Epithelial cell of esophagus (primary cell): ENCODE results near the gene CIDEB.

Experiments used
- DNase-seq: peaks from one replicate; pipeline ENCODE4 v3.0.0; 2010; ENCODE audit warnings: low read depth
- H3K4me3 ChIP-seq: 2 replicates; pipeline ENCODE4 v1.5.1; 2011; ENCODE audit warnings: mild to moderate bottlenecking, low read length, control low read depth
- TF ChIP-seq, protein P1 (sequence below): IDR thresholded peaks from 2 replicates; pipeline ENCODE4 v1.5.1; 2011; ENCODE audit warnings: low read depth, mild to moderate bottlenecking, low read length, control low read depth, inconsistent platforms; ENCODE audit not compliant: insufficient read depth; ENCODE audit errors: missing control alignments

Gene CIDEB

DNA sequence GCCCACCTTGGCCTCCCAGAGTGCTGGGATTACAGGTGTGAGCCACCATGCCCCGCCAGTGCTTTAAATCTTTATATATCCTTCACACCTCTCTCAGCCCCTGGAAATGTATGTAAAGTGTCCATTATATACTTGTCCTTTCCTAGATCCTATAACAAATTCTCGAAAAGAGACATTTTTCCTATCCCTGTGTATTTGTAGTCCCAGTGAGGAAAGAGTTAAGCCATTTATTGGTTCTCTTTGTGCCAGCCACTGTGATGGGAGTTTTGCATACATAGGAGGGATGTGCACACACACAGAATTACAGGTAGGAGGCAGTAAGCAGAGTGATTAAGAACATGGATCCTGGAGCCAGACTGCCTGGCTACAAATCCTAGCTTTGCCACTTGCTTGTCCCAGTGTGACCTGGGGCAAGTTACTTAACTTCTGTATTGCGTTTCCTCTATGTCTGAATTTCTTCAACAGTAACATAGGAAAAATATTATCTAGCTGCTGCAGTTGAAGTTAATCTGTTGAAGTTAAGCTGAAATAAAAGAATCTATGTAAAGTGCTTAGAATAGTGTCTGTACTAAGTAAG lies 34.3 kb downstream of the CIDEB start:
- TF ChIP-seq, protein P1, sequence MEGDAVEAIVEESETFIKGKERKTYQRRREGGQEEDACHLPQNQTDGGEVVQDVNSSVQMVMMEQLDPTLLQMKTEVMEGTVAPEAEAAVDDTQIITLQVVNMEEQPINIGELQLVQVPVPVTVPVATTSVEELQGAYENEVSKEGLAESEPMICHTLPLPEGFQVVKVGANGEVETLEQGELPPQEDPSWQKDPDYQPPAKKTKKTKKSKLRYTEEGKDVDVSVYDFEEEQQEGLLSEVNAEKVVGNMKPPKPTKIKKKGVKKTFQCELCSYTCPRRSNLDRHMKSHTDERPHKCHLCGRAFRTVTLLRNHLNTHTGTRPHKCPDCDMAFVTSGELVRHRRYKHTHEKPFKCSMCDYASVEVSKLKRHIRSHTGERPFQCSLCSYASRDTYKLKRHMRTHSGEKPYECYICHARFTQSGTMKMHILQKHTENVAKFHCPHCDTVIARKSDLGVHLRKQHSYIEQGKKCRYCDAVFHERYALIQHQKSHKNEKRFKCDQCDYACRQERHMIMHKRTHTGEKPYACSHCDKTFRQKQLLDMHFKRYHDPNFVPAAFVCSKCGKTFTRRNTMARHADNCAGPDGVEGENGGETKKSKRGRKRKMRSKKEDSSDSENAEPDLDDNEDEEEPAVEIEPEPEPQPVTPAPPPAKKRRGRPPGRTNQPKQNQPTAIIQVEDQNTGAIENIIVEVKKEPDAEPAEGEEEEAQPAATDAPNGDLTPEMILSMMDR: peak; percentile 54
- no peak overlapping the region for H3K4me3 ChIP-seq
- DNase-seq: peak; percentile 75

DNA sequence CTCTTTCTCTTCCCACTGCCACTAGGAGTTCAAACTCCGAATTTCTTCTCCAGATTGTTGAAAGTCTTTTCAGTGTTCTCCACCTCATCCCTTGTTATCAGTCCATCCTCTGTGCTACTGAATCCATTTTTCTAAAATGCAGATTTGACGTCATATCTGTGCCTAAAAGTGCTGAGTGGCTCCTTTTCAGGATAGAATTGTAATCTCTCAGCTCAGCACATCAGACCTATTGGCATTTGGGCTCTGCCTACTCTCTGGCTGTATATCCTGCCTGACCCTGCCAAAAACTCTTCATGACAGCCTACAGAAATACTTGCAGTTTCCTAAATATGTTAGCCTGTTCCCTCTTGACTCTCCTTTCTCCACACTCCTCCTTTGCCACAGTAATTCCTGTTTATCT lies 35.3 kb downstream of the CIDEB start:
- no peak for DNase-seq
- TF ChIP-seq, protein P1: no peak
- H3K4me3 ChIP-seq: no peak overlapping the region

DNA sequence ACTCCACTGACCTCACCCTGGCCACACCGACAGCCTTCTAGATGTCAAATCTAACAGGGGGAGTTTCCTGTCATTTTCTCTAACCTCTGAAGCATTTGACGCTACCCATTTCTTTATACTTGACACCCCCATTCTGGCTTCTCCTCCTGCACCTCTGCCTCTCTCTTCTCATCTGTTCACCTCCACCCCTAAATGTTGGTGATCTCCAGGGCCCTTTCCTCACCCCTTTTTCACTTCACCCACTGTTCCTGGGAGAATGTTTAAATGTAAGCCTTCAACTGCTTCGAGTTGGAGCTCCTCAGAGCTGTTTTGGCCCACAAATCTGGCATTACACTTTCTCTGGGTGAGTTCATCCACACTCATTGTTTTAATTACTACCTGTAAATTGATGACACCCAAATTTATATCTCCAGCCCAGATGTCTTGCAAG lies 35.9 kb downstream of the CIDEB start:
- TF ChIP-seq, protein P1: no peak
- peak overlapping the region; percentile 34 for H3K4me3 ChIP-seq
- DNase-seq: no peak

DNA sequence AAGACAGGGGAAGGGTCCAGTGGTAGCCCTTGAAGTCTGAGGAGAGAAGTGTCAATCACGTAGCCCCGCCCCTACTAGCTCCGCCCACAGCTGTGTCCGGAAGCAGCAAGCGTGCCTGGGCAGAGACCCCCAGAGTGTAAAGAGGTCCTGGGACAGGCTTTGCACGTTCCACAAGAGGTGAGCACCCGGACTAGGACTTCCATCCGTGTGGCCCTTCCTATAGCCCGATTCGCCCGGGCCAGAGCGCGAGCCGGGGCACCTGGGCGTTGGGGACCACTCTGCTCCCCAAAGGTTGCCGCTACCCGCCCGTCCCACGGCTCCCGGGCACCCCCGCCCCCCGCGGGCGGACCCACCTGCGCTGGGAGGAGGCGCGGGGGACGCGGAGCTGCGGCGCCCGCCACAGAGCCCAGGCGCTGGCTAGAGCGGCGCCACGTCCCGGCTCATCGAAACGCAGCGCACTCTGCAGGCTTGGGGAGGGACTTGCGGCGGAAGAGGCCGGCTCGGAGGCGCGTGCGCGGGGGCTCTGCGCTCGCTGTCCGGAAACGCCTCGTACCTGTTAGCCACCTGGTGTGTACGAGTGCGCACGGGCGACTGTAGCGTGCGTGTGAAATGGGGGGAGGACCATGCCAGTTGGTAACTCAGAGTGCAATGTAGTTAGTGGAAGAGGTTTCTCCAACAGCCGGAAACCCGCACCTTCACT lies 36.5 kb downstream of the CIDEB start, which contains the start of gene RABGGTA:
TSS of gene RABGGTA (minus strand) at position 464 of the 700 bp plus-strand sequence. CDS start 482 bp downstream, outside the sequence.
- TF ChIP-seq, protein P1: peak; percentile 59
- peak within 1 kb of the TSS; percentile 80 for H3K4me3 ChIP-seq

DNA sequence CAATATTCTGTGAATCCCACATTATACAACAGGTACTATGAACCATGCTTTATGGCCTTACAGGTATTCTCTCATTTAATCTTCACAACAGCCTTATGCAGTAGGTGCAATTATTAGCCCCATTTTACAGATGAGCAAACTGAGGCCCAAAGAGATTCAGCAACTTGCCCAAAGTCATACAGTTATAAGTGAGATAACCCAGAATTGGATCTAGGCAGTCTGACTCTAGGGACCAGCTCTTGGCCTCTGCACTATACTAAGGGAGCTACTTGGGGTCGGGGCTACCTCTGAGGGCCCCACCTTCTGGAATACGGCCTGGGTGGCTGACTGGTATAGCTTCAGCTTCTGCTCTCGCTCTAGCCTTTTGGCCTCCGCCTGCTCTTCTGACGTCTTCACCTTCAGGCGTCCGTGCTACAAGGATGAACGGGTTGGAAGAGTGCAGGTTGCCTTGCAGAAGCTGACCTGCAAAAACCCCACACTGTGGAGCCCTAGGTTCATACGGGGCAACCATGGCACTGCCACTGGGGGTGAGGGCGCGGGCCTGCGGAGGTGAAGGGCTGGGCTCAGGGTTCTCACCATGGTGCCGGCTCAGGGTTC lies 37.1 kb downstream of the CIDEB start:
- TF ChIP-seq, protein P1: no peak
- no peak for DNase-seq
- peak overlapping the region; percentile 80 for H3K4me3 ChIP-seq

More for the DNA sequence above, 36.5 kb downstream of the CIDEB start, which contains the start of gene RABGGTA:
- DNase-seq: peak; percentile 94

DNA sequence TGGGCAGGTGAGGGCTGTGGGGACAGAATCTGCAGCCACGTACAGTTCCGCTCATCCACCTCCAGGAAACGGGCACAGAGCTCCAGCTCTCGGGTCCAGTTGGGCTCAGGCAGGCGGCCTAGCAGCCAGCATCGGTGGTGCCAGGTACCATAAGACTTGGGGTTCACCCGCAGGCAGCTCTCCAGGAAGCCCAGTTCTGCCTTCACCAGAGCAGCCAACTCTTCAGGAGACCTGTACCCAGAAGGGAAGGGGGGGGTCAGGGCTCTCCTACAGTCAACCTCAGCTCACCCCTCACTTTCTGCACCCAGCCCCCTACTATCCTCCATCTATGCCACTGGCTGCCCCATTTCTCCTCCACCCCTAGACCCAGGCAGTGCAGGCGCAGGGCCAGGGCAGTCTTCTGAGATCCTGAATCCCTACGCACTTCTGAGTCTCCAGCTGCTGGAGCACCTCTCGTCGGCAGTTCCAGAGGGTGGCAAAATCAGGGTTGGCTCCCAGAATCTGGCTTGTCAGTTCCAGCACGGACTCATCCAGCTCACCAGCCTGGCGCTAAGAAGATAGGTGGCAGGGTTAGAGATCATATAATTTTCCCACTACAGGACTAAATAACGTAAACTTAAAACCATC lies 37.8 kb downstream of the CIDEB start:
- TF ChIP-seq, protein P1: no peak
- H3K4me3 ChIP-seq: no peak overlapping the region
- no peak for DNase-seq
